TTC549 (cell line): ENCODE results near the gene GLT8D2.

ENCODE experiments used
- FAIRE-seq: peaks from 2 replicates; lab custom pipeline; 2012; peaks lifted over from hg19 to GRCh38; lab: Jason Lieb, UNC

The GLT8D2 gene

GRCh38 chr12:103997286-103997900 lies 52.6 kb downstream of the GLT8D2 start:
- FAIRE-seq = no peak

DNA sequence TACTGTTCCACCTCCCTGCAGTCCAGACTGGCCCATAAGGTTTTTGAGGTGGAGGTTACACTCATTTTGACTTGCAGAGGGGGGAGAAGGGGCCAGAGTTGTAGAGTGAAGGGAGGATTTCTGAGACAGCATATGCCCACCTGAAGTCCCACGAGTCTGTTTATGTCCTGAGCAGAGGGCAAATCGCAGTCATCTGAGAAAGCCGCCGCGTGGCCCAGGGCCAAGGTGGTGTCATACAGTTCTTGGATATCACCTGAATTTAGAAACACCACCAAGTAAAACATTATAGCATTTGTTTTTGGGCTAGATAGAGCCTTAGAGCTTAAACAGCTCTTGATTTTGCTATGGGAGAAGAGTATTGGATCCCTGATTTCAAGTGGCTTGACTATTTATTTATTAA lies 53.4 kb downstream of the GLT8D2 start:
- FAIRE-seq = no peak

GRCh38 chr12:103994235-103994634 lies 55.8 kb downstream of the GLT8D2 start:
- no peak for FAIRE-seq

DNA sequence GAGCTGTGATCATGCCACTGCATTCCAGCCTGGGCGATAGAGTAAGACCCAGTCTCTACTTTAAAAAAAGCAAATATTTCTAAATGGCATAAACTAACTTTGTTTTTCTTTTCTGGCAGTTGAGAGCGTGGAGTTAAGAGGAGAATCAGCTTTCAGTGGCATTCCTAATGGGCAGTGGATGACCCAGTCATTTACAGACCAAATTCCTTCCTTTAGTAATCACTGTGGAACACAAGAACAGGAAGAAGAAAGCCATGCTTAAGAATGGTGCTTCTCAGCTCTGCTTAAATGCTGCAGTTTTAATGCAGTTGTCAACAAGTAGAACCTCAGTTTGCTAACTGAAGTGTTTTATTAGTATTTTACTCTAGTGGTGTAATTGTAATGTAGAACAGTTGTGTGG lies 63.2 kb downstream of the GLT8D2 start:
- FAIRE-seq = no peak

GRCh38 chr12:103978384-103978982 lies 71.5 kb downstream of the GLT8D2 start:
- FAIRE-seq = no peak

- no peak for FAIRE-seq
Observed at GRCh38 chr12:103975368-103975767, 74.6 kb downstream of the GLT8D2 start.

DNA sequence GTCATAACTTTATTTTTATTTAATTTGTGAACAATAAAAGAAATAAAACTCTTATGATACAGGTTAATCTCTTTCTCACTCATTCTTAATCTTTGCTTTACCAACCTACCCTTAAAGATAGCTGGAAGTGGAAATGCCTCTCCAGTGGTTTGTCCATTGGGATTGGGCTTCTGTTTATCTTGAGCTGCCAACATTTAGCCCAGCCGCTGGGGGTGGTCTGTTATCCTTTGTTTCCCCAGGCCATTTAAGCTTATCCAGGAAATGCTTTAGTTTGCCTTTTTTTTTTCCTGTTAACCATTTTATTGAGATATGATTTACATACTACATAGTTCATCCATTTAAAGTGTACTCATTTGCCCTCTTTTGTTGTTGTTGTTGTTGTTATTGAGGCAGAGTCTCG lies 76.1 kb downstream of the GLT8D2 start:
- FAIRE-seq = no peak

- FAIRE-seq = no peak
Observed at GRCh38 chr12:103969391-103969790, 80.6 kb downstream of the GLT8D2 start.

GRCh38 chr12:103966736-103967135 lies 83.3 kb downstream of the GLT8D2 start:
- no peak for FAIRE-seq

DNA sequence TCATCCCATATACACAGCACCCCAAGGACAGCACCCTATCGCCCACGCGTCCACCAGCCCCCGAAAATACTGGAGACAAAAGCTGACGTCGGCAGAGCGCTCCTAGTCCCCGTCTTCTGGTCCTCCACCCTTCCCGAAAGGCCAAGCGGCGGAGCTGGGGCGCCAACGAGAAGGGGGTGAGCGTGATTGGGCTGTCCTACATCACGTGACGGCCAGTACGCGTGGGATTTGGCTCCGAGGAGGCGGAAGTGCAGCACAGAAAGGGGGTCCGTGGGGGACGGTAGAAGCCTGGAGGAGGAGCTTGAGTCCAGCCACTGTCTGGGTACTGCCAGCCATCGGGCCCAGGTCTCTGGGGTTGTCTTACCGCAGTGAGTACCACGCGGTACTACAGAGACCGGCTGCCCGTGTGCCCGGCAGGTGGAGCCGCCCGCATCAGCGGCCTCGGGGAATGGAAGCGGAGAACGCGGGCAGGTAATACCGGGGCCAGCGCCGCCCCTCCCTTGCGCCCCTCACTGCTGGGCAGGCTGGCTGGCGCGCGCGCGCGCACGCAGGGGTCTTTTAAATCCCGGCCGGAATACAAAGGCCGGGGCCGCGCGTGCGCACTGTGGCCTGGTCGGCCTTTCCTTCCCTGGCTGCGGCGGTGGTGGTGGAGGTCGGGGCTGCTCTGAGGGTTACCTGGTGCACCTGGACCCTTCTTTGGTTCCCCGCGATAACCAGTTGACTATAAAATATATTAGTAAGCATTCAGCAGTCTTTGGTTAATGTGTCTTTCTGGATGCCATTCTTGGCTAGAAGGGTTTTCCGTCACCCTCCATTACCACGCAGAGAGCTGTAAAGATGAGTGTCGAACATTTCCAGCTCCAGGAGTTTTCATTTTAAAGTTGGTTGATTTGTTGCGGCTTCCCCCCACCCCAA lies 84.1 kb downstream of the GLT8D2 start, which contains the start of gene TDG:
Gene TDG, plus strand, starts transcription at position 283 of the 915 bp plus-strand sequence. Its CDS starts 166 bp downstream, at position 449.
- no peak for FAIRE-seq

DNA sequence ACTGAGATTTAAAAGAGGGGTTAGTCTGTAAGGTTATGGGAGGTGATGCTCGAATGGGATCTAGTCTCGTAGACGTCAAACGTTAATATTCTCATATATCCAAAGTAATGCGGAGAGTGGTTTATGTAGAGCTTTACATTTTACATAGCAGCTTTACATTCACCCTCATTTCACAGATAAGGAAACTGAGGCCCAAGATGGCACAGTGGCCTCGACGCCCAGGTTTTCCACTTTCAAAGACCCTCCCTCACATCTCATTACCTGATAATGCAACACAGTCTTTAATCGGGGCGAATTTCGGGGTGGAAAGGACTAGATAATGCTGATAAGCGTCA lies 84.8 kb downstream of the GLT8D2 start:
- FAIRE-seq = no peak

DNA sequence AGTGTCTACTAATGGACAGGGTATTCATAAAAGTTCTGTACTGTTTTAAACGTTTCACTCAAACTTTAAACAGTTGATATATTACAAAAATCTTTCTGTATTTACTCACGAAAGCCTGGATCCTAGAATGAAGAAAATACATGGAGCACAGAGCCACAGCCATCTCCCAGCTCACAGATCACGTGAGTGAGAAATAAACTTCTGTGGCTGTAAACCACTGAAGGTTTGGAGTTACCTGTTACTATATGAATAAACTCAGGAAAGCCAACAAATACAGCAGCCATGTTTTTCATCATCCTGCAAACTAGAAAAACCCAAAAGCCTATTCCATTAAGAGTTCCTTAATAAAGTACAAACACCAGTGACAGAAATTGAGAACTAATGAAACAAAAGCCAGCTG lies 85.2 kb downstream of the GLT8D2 start:
- FAIRE-seq = no peak

GRCh38 chr12:103962493-103962892 lies 87.5 kb downstream of the GLT8D2 start:
- no peak for FAIRE-seq

DNA sequence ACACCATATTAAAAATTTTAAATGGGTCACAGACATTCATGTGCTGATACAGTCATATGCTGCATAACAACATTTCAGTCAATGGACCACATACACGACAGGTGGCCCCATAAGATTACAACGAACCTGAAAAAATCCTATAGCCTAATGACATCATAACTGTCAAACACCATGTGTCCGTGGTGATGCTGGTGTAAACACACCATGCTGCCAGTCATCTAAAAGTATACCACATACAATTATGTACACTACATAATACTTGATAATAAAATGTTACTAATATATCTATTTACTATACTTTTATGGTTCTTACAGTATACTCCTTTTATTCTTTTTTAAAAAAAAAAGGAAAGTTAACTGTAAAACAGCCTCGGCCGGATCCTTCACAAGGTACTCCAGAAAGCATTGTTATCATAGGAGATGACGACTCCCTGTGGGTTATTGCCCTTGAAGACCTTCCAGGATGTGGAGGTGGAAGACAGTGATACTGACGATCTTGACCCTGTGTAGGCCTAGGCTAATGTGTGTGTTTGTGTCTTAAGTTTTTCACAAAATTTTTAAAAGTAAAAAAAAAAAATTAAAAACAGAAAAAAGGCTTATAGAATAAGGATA lies 89.3 kb downstream of the GLT8D2 start:
- no peak for FAIRE-seq

DNA sequence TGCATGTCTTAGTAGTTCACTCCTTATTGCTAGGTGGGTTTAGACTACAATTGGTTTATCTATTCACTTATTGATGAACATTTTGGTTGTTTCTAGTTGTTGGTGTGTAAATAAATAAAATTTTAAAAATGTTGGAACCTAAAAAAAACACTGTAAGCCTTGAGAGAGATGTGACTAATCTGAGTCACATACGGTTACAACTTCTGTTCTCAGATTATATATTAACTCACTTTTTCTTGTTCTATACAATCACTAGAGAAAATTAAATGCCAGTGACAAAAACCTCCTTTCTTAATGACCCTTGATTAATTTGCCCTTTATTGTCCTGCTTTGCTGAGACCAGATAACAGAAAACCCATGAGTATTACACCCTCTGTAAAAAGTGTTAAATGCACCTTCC lies 91.4 kb downstream of the GLT8D2 start:
- no peak for FAIRE-seq

DNA sequence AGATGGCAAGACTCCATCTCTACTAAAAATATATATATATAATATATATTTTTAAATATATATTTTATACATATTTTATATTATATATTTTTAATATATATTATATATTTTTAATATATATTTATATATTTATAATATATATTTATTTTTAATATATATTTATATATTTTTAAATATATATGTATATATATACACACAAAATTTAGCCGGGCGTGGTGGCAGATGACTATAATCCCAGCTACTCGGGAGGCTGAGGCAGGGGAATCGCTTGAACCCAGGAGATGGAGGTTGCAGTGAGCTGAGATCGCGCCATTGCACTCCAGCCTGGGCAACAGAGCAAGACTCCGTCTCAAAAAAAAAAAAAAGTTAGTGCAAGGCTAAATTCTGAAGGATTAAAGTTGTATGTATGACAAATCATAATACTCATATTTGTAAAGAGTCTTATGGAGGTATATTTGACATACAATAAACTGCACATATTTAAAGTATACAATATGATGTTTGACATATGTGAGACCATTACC lies 92.1 kb downstream of the GLT8D2 start:
- peak; percentile 66 for FAIRE-seq

GRCh38 chr12:103956509-103957027 lies 93.4 kb downstream of the GLT8D2 start:
- FAIRE-seq = no peak

GRCh38 chr12:103955811-103956508 lies 94.0 kb downstream of the GLT8D2 start:
- no peak for FAIRE-seq

DNA sequence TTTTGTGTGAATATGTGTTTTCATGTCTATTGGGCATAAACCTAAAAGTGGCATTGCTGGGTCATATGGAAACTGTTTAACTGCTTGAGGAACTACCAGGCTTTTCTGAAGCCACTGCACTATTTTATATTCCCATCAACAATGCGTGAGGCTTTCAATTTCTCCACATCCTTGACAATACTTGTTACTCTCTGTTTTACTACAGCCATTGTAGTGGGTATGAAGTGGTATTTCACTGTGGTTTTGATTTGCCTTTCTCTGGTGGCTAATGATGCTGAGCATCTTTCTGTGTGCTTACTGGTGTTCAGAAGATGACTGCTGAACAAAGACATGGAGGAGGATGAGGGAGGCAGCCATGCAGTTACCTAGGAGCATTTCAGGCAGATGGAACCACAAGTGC lies 97.5 kb downstream of the GLT8D2 start:
- FAIRE-seq = no peak

- FAIRE-seq = no peak
Observed at GRCh38 chr12:103948746-103949406, 101.1 kb downstream of the GLT8D2 start.

- no peak for FAIRE-seq
Observed at GRCh38 chr12:103947871-103948555, 102.0 kb downstream of the GLT8D2 start.
